Measurements from ENCODE around the gene LRRC49.

Gene LRRC49

GRCh38 chr15:71097890-71098289 lies 205.3 kb downstream of the LRRC49 start:
- DNase-seq: no peak

GRCh38 chr15:71098920-71099319 lies 206.3 kb downstream of the LRRC49 start:
- DNase-seq: no peak
